K562 (cell line): Measurements from ENCODE around the gene PTPN1. TPM values are rescaled to one million over a fixed set of nuclear protein-coding genes. Genes with fewer than 3 reads are reported as not detected.

Experiments used
- ATAC-seq: fragments of 200-7000 bp; cut with Tn5 transposase; 3 replicates; pipeline ENCODE4 v1.9.1; 2020; ENCODE audit warnings: moderate library complexity
- BruUV-seq: library from RNA; stranded (reverse); fragments of 400-500 nt; replicated peaks from 2 replicates; lab custom pipeline; 2021; lab: Mats Ljungman, UMichigan
- CTCF ChIA-PET: fragments of 300-600 bp; formaldehyde crosslinking; extraction: SDS; loops from one replicate; lab custom pipeline; 2021; ENCODE audit warnings: low intra/inter-chr PET ratio; lab: Yijun Ruan, JAX
- POLR2A ChIA-PET: fragments of 300-600, 350-650 bp; sonication (Branson Sonifier 250); formaldehyde crosslinking; extraction: SDS; loops from one replicate; lab custom pipeline; 2021; ENCODE audit warnings: antibody characterized with exemption, inconsistent platforms; lab: Yijun Ruan, JAX
- DNase-seq, 4 experiments: peaks; one replicate each; pipeline versions ENCODE4 v3.0.0 to v3.0.0-alpha.2; 2011 to 2018; ENCODE audit warnings: low spot score in 3 of 4, mixed read lengths in 3 of 4; ENCODE audit errors: extremely low read depth in 1 of 4
- FAIRE-seq: peaks from 2 replicates; lab custom pipeline; 2011; peaks lifted over from hg19 to GRCh38; lab: Jason Lieb, UNC
- H2AFZ ChIP-seq: 2 replicates; pipeline ENCODE4 v1.6.0; 2011; ENCODE audit warnings: low read depth, low read length, control low read depth, inconsistent platforms
- H3K27ac ChIP-seq: fragments of 200-600 bp; 3 replicates; pipeline ENCODE4 v1.8.0; 2011; ENCODE audit warnings: low read depth, mild to moderate bottlenecking, control low read depth, inconsistent platforms, low read length, moderate library complexity, mixed read lengths; ENCODE audit errors: extremely low read depth
- H3K27me3 ChIP-seq, 2 experiments: fragments of 300-600 bp in 1 of 2; 2 replicates in 1 of 2; 3 replicates in 1 of 2; pipeline versions ENCODE4 v1.6.0 to v1.8.0; 2011; ENCODE audit warnings: inconsistent platforms in 2 of 2, low read length in 2 of 2, mild to moderate bottlenecking in 1 of 2, mixed read lengths in 1 of 2, moderate library complexity in 1 of 2; ENCODE audit not compliant: control insufficient read depth in 2 of 2, insufficient read depth in 2 of 2
- H3K36me3 ChIP-seq: fragments of 300-600 bp; 3 replicates; pipeline ENCODE4 v1.8.0; 2011; ENCODE audit warnings: mild to moderate bottlenecking, low read length, inconsistent platforms; ENCODE audit not compliant: control insufficient read depth, insufficient read depth
- H3K4me1 ChIP-seq, 2 experiments: fragments of 200-600 bp in 1 of 2; replicated peaks in 1 of 2; 2 replicates in 1 of 2; 3 replicates in 1 of 2; pipeline versions ENCODE4 v1.5.1 to v1.8.0; 2011; ENCODE audit warnings: inconsistent platforms in 2 of 2, low read length in 2 of 2, mild to moderate bottlenecking in 1 of 2, mixed read lengths in 1 of 2, moderate library complexity in 1 of 2; ENCODE audit not compliant: control insufficient read depth in 2 of 2, insufficient read depth in 2 of 2
- H3K4me2 ChIP-seq: 2 replicates; pipeline ENCODE4 v1.6.1; 2011; ENCODE audit warnings: low read length, control low read depth, inconsistent platforms, mixed read lengths; ENCODE audit not compliant: insufficient read depth
- H3K4me3 ChIP-seq: fragments of 200-600 bp; sonication (generic), shearing (Covaris generic); 2 replicates; pipeline ENCODE4 v1.5.1; 2016; ENCODE audit warnings: control low read depth, inconsistent platforms
- H3K79me2 ChIP-seq: fragments of 200-600 bp; 3 replicates; pipeline ENCODE4 v1.8.0; 2011; ENCODE audit warnings: low read length, inconsistent platforms; ENCODE audit not compliant: control insufficient read depth, insufficient read depth
- H3K9ac ChIP-seq, 2 experiments: 2 replicates each; pipeline versions ENCODE4 v1.6.0 to v1.6.1; 2011; ENCODE audit warnings: low read depth in 2 of 2, low read length in 2 of 2, control low read depth in 1 of 2, inconsistent platforms in 1 of 2, mild to moderate bottlenecking in 1 of 2, mixed read lengths in 1 of 2; ENCODE audit not compliant: insufficient read depth in 1 of 2
- H3K9me1 ChIP-seq: one replicate; pipeline ENCODE4 v1.6.0; 2011; ENCODE audit warnings: inconsistent platforms, mild to moderate bottlenecking, low read length, moderate library complexity; ENCODE audit not compliant: control insufficient read depth, insufficient read depth
- H3K9me3 ChIP-seq: replicated peaks from 2 replicates; pipeline ENCODE4 v1.5.1; 2011; ENCODE audit warnings: low read depth, low read length, inconsistent platforms; ENCODE audit not compliant: control insufficient read depth, insufficient read depth
- H4K20me1 ChIP-seq: replicated peaks from 2 replicates; pipeline ENCODE4 v1.6.1; 2011; ENCODE audit warnings: low read length, inconsistent platforms, mixed read lengths; ENCODE audit not compliant: control insufficient read depth, insufficient read depth
- CBX5 ChIP-seq: IDR thresholded peaks from 2 replicates; pipeline ENCODE4 v1.6.1; 2014; ENCODE audit warnings: low read depth, borderline replicate concordance
- CHCHD3 ChIP-seq: fragments of 250-450 bp; sonication (Bioruptor Pico); IDR thresholded peaks from 2 replicates; pipeline ENCODE4 v2.1.2; 2022; ENCODE audit warnings: mild to moderate bottlenecking
- LARP7 ChIP-seq: fragments of 450-650 bp; IDR thresholded peaks from 2 replicates; pipeline ENCODE4 v1.6.1; 2016
- POLR2A ChIP-seq: fragments of 450-650 bp; conservative IDR thresholded peaks from 2 replicates; pipeline ENCODE4 v1.6.1; 2016
- SUPT5H ChIP-seq: fragments of 450-650 bp; IDR thresholded peaks from 2 replicates; pipeline ENCODE4 v1.6.1; 2016
- TBP ChIP-seq: optimal IDR thresholded peaks from 2 replicates; pipeline ENCODE3; 2011; ENCODE audit warnings: low read depth, low read length, improper control_type of control experiment
- ZNF507 ChIP-seq: conservative IDR thresholded peaks from 2 replicates; pipeline ENCODE4 v1.6.1; 2017; ENCODE audit warnings: missing genetic modification characterization, missing compliant biosample characterization
- ZNF551 ChIP-seq: fragments of 250-450 bp; sonication (Bioruptor Pico); IDR thresholded peaks from 2 replicates; pipeline ENCODE4 v1.5.0; 2021; ENCODE audit warnings: mild to moderate bottlenecking, moderate library complexity
- WGBS: fragments of 100-300 bp; shearing (Covaris generic); methylation state at CpG from one replicate; pipeline ENCODE4 v1.1.6; 2016; ENCODE audit warnings: low coverage, mixed read lengths; ENCODE audit not compliant: insufficient coverage; ENCODE audit errors: missing lambda C conversion rate; 5-methylcytosine and 5-hydroxymethylcytosine counted together
- in situ Hi-C: fragments of 300-500 bp; cut with MboI; formaldehyde crosslinking; loops from 4 replicates; pipeline ENCODE4 v1.15.0; 2018; ENCODE audit warnings: inconsistent platforms, mixed read lengths
- intact Hi-C: fragments of 100-400 bp; cut with micrococcal nuclease; formaldehyde crosslinking; loops from 2 replicates; pipeline ENCODE4 v1.14.2; 2022
- polyA plus RNA-seq, 8 experiments: library from polyadenylated mRNA; depleted of rRNA in 4 of 8; stranded (reverse) in 5 of 8; unstranded in 3 of 8; fragments of >200 nt; fragmentation: Nextera tagmentation in 2 of 8; fragmentation: Illumina TruSeq in 1 of 8; extraction: Ambion mirVana in 2 of 8; extraction: Trizol in 1 of 8; gene quantifications; 2 replicates each; pipeline versions ENCODE4 v1.2.1 to v1.2.3, GENCODE V29; 2011 to 2014; ENCODE audit warnings: inconsistent platforms in 1 of 8, missing spikeins in 1 of 8
- total RNA-seq, 7 experiments: library from RNA; depleted of rRNA in 6 of 7; stranded (reverse); fragments of >200 nt in 6 of 7; fragmentation: Illumina TruSeq in 2 of 7; extraction: Trizol in 2 of 7; gene quantifications; 2 replicates each; pipeline versions ENCODE4 v1.2.1 to v1.2.3, GENCODE V29; 2011 to 2021; ENCODE audit warnings: low replicate concordance in 1 of 7

PTPN1 gene
- total and polyA plus RNA-seq, 9 of the 15 experiments (the other 6 are each of a cell fraction or from before 2014, with no cell fraction given): 11.0 to 85.3 (median 54.0) TPM

- Histone ChIP-seq H3K9me3 (no peaks in the 10 kb centered on the region), H2AFZ (no peak overlapping the region), H3K27me3 (no peaks in the 10 kb centered on the region), H3K27ac (no peak overlapping the region), H3K9me1 (no peaks in the 10 kb centered on the region), H3K4me1 (peaks cover 4 to 7% of the 10 kb centered on the region in 2 experiments; a peak in 4 of 5 replicates), H3K36me3 (peaks cover 40% of the 10 kb centered on the region), H3K4me3 (no peak overlapping the region)
- no TSS peak for BruUV-seq
- intact Hi-C loops: no loop called here
- CTCF ChIA-PET: no interaction called here
- FAIRE-seq: no peak
- in situ Hi-C loops: no loop called here
- TF ChIP-seq CHCHD3 (CRISPR knock-in tag) (no peak), ZNF507 (tag) (peak; percentile 91), TBP (no peak), ZNF551 (CRISPR knock-in tag) (0 out of 2 replicates have a peak, but pooled peaks have one; percentile 49), LARP7 (0 out of 2 replicates have a peak, but pooled peaks have one; percentile 25), CBX5 (no peak), SUPT5H (0 out of 2 replicates have a peak, but pooled peaks have one; percentile 29), POLR2A (0 out of 2 replicates have a peak, but pooled peaks have one; percentile 13)
- TF ChIP-seq, all 486 proteins: peak for 5
- H3K9ac ChIP-seq: no peak overlapping the region
- no peak for ATAC-seq
- H4K20me1 ChIP-seq: no peaks in the 10 kb centered on the region; the same call in 1 of the 2 replicates
- peaks cover 89% of the 10 kb centered on the region for H3K79me2 ChIP-seq
- H3K4me2 ChIP-seq: no peak overlapping the region
- no peak for DNase-seq
- POLR2A ChIA-PET: interaction anchor here (0.6 to 2.4 kb wide), 6 partner anchors 11 to 89 kb away, joined by 3 to 8 read pairs (median 4); no protein-coding TSS in a partner anchor
- 74% methylated on average over 4 of the region's 4 CpGs for WGBS
Observed at GRCh38 chr20:50554694-50555579, 44.8 kb downstream of the PTPN1 start.
